A673 (cell line): Measurements from ENCODE around the gene GGT1.

Source experiments
- EZH2 ChIP-seq: fragments of 200-600 bp; sonication (generic); IDR thresholded peaks from 2 replicates; pipeline ENCODE4 v1.6.1; 2017; ENCODE audit warnings: borderline replicate concordance, low read depth, mild to moderate bottlenecking, mixed read lengths, antibody characterized with exemption, low read length; ENCODE audit not compliant: poor library complexity, severe bottlenecking
- TF ChIP-seq, protein P1 (sequence below): fragments of 300-800, 200-600 bp; sonication (generic); conservative IDR thresholded peaks from 2 replicates; pipeline ENCODE4 v1.5.1; 2017; ENCODE audit warnings: low read depth, mild to moderate bottlenecking, antibody characterized with exemption, low read length, moderate library complexity, mixed read lengths

DNA sequence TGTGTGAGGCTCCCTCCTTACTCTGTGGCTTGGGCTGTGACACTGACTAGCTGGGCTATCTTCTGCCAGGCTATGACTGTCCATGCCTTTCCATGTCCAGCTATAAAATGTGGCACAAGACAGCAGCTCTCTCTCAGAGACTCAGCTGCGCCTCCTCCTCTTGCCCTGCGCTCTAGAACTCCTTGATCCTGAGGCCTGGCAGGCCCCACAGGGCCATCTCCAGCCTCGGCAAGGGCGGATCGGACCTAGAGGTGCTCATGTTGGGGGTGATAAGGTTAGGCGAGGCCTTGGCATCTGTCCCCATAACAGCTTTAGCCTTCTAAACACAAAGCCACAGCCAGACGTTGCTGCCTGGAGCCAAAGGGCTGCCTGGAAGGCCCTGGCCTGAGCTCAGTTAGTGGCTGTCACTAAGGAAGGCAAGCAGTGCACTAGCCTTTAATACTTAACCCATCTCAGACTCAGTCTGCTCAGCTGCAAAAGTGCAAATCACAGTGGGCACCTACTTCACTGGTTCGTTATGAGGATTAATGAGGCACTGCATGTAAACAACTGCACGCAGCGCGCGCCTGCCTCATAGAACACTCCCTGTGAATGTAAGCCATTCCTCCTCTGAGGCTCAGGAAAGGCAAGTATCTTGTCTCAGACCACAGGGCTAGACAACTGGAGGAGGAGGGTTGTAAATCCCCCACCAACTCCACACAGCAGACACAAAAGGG lies 49.2 kb upstream of the GGT1 start:
- TF ChIP-seq, protein P1, sequence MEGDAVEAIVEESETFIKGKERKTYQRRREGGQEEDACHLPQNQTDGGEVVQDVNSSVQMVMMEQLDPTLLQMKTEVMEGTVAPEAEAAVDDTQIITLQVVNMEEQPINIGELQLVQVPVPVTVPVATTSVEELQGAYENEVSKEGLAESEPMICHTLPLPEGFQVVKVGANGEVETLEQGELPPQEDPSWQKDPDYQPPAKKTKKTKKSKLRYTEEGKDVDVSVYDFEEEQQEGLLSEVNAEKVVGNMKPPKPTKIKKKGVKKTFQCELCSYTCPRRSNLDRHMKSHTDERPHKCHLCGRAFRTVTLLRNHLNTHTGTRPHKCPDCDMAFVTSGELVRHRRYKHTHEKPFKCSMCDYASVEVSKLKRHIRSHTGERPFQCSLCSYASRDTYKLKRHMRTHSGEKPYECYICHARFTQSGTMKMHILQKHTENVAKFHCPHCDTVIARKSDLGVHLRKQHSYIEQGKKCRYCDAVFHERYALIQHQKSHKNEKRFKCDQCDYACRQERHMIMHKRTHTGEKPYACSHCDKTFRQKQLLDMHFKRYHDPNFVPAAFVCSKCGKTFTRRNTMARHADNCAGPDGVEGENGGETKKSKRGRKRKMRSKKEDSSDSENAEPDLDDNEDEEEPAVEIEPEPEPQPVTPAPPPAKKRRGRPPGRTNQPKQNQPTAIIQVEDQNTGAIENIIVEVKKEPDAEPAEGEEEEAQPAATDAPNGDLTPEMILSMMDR = no peak
- no peak for TF ChIP-seq EZH2
